Colonic mucosa (tissue), 4 donors: ENCODE measurements around the gene PTPRE. TPM values are rescaled to one million over a fixed set of nuclear protein-coding genes. Genes with fewer than 3 reads are reported as not detected.
A peak's percentile ranks its signal among the peaks of the same experiment; 100 is the strongest.

Source experiments
- DNase-seq: peaks from one replicate; pipeline ENCODE4 v3.0.0-alpha.2; 2020
- H3K27ac ChIP-seq: fragments of 200-600 bp; one replicate; pipeline ENCODE4 v1.8.0; 2021
- H3K27me3 ChIP-seq: fragments of 200-600 bp; one replicate; pipeline ENCODE4 v1.8.0; 2021
- H3K36me3 ChIP-seq: fragments of 200-600 bp; one replicate; pipeline ENCODE4 v1.8.0; 2021
- H3K4me1 ChIP-seq: fragments of 200-600 bp; one replicate; pipeline ENCODE4 v1.8.0; 2021; ENCODE audit warnings: mild to moderate bottlenecking
- H3K4me3 ChIP-seq: fragments of 200-600 bp; one replicate; pipeline ENCODE4 v1.8.0; 2021
- H3K9ac ChIP-seq, 2 donors: one replicate each; pipeline ENCODE4 v1.7.0; 2013; ENCODE audit warnings: control low read depth in 2 of 2, low read depth in 2 of 2, low read length in 2 of 2
- H3K9me3 ChIP-seq: fragments of 200-600 bp; one replicate; pipeline ENCODE4 v1.8.0; 2021
- intact Hi-C: fragments of 100-400 bp; cut with DNase I; formaldehyde crosslinking; loops from one replicate; pipeline ENCODE4 v1.14.1; 2022
- total RNA-seq, 2 donors: library from RNA; stranded (reverse); fragmentation: NEBNext Ultra II Directional in 1 of 2; extraction: Animal tissue kit (Norgen Biotek cat#: 25700) in 1 of 2; gene quantifications; one replicate each; pipeline ENCODE4 v1.2.1, GENCODE V29; 2021
- TF ChIP-seq, protein P1 (sequence below): fragments of 200-600 bp; IDR thresholded peaks from one replicate; pipeline ENCODE4 v1.8.0; 2022; ENCODE audit warnings: antibody characterized with exemption, mild to moderate bottlenecking
- donor health status: healthy.
- donor health status: DM: no; HTN: no; CAD: no.
- donor health status: DM: no; HTN: no; CAD: no.

The PTPRE gene
- total RNA-seq, 2 donors from 2014 or later, result 15.9 to 18.8 TPM

DNA sequence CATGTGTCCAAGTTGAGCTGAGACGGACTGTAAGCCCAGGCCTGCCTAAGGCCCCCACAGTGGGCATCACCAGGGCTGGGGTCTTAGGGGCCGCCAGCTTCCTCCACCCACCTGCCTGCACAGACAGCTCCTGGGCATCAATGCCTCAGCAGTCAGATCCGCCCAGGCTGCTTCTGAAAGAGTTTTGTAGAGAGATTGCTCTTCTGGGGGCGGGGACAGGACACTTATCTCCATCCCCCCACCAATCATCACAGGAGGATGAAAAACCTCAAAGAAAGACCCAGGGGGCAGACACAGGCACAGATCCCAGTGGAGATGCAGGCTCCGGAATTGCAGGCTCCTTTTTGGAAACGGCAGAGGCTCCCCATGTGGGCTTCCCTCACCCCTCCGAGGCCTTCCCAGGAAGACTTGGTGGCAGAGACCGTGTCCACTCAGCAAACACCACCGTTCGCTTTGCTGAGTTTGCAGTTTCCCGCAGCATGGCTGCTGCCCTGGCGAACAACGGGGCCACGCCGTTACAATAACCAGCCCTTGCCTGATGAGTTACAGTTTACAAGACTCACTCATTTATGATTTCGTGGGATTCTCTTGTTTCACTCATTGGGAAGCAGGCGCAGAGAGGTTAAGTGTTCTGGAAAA lies 122.9 kb downstream of the PTPRE start:
- no peak for DNase-seq
- Histone ChIP-seq H3K9ac (no peak overlapping the region), H3K27me3 (no peaks in the 10 kb centered on the region), H3K36me3 (no peaks in the 10 kb centered on the region), H3K4me3 (no peak overlapping the region), H3K9me3 (no peaks in the 10 kb centered on the region), H3K4me1 (no peaks in the 10 kb centered on the region), H3K27ac (no peak overlapping the region)
- intact Hi-C loops, result no loop called here
- TF ChIP-seq, protein P1, sequence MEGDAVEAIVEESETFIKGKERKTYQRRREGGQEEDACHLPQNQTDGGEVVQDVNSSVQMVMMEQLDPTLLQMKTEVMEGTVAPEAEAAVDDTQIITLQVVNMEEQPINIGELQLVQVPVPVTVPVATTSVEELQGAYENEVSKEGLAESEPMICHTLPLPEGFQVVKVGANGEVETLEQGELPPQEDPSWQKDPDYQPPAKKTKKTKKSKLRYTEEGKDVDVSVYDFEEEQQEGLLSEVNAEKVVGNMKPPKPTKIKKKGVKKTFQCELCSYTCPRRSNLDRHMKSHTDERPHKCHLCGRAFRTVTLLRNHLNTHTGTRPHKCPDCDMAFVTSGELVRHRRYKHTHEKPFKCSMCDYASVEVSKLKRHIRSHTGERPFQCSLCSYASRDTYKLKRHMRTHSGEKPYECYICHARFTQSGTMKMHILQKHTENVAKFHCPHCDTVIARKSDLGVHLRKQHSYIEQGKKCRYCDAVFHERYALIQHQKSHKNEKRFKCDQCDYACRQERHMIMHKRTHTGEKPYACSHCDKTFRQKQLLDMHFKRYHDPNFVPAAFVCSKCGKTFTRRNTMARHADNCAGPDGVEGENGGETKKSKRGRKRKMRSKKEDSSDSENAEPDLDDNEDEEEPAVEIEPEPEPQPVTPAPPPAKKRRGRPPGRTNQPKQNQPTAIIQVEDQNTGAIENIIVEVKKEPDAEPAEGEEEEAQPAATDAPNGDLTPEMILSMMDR, result no peak

DNA sequence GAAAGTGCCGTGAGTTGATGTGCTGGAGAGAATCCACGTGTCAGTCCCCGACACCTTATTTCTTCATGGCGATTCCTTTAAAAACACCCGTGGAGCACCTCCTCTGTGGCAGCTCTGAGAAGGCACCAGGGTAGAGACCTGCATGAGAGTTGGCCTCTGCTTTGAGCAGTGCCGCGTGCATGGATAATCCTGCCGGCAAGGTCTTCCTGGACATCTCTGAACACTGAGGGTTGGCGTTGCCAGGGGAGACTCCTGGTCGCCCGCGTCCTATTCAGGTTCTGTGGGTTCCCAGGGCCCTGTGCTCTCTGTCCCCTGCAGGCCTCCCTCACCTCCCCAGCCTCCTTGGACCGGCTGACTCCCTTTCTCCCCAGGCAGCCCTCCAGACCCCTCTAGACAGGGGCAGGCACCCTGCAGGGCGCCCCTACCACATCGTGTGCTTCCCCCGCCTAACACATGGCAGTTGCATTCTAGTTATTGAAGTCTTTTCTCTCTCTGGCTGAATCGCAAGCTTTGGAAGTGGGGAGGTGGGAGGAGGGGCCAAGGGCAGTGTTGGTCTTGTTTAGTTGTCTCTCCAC lies 123.7 kb downstream of the PTPRE start:
- intact Hi-C loops, result no loop called here
- Histone ChIP-seq H3K27me3 (no peaks in the 10 kb centered on the region), H3K9me3 (no peaks in the 10 kb centered on the region), H3K36me3 (no peaks in the 10 kb centered on the region), H3K9ac (no peak overlapping the region), H3K4me3 (no peak overlapping the region), H3K27ac (no peak overlapping the region), H3K4me1 (no peaks in the 10 kb centered on the region)
- TF ChIP-seq, protein P1, result no peak
- DNase-seq, result no peak

DNA sequence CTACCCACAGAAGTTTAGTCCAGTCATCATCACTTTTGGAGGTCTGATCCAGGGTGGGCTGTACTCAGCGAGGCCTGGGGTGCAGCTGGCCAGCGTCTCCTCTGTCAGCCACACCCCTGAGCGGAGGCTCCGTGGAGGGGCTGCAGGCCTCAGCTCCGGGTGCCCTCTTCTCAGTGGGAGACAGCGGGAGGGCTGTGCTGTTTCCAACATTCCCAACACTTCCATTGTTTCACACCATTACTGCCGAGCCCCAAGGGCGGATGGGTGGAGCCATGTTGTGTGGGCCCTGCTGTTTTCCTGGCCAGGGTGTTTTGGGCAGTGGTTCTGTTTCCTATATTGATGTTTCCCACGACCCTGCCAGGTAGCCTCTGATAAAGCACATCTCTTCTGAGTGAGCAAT lies 124.3 kb downstream of the PTPRE start:
- TF ChIP-seq, protein P1, result no peak
- no peak for DNase-seq
- Histone ChIP-seq H3K4me3 (no peak overlapping the region), H3K4me1 (no peaks in the 10 kb centered on the region), H3K27me3 (no peaks in the 10 kb centered on the region), H3K27ac (no peak overlapping the region), H3K9me3 (no peaks in the 10 kb centered on the region), H3K9ac (no peak overlapping the region), H3K36me3 (no peaks in the 10 kb centered on the region)
- intact Hi-C loops, result no loop called here

DNA sequence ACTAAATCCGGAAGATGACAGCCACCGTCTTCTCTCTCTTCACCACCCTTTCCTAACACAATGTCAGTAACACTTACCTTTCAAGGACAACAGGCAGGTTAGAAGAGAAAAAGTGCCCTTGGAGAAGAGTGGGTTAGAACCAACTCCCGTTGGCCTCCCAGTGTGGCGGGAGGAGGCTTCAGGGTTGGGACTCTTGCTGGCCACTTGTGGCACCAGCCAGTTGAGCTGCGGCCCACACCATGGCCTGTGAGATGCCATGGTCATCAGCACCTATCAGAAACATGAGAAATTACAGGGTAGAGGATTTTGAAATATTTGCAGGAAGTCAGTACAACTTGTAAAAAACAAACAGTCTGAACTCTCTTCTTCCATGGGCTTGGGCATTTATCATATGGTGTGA lies 125.6 kb downstream of the PTPRE start:
- no peaks in the 10 kb centered on the region for H3K4me1 ChIP-seq
- no peaks in the 10 kb centered on the region for H3K9me3 ChIP-seq
- H3K4me3 ChIP-seq, result no peak overlapping the region
- TF ChIP-seq, protein P1, result no peak
- H3K27ac ChIP-seq, result no peak overlapping the region
- H3K36me3 ChIP-seq, result no peaks in the 10 kb centered on the region
- H3K27me3 ChIP-seq, result no peaks in the 10 kb centered on the region
- intact Hi-C loops, result no loop called here
- no peak overlapping the region for H3K9ac ChIP-seq
- DNase-seq, result no peak

DNA sequence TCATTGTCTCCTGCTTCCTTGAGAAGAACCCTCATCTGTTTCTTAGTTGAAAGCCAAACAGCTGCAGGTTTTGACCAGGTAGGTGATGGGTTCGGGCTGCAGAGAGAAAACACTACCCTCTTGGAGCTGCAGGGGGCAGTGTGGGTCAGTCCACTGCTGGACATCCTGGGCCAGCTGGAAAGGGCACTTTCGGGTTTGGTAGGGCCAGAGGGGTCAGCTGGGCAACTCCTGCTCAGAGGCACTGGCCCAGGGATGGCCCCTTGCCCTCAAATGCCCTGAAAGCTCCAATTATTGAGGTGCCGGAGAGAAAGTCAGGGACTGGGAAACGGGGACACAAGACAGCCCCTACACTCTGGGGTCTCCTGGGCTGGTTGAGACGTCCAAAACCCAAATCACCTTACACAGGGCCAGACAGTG lies 128.7 kb downstream of the PTPRE start:
- Histone ChIP-seq H3K9me3 (no peaks in the 10 kb centered on the region), H3K36me3 (no peaks in the 10 kb centered on the region), H3K27ac (no peak overlapping the region), H3K27me3 (no peaks in the 10 kb centered on the region), H3K9ac (no peak overlapping the region), H3K4me3 (no peak overlapping the region), H3K4me1 (no peaks in the 10 kb centered on the region)
- TF ChIP-seq, protein P1, result peak; percentile 81
- intact Hi-C loops, result no loop called here
- DNase-seq, result peak; percentile 62
